ENCODE measurements around the gene CCNT2.
"Not testable (repeated sequence)": the region's sequence is repeated elsewhere in the genome, so short reads cannot be mapped to it uniquely, and the experiment has no call there.

Gene CCNT2

DNA sequence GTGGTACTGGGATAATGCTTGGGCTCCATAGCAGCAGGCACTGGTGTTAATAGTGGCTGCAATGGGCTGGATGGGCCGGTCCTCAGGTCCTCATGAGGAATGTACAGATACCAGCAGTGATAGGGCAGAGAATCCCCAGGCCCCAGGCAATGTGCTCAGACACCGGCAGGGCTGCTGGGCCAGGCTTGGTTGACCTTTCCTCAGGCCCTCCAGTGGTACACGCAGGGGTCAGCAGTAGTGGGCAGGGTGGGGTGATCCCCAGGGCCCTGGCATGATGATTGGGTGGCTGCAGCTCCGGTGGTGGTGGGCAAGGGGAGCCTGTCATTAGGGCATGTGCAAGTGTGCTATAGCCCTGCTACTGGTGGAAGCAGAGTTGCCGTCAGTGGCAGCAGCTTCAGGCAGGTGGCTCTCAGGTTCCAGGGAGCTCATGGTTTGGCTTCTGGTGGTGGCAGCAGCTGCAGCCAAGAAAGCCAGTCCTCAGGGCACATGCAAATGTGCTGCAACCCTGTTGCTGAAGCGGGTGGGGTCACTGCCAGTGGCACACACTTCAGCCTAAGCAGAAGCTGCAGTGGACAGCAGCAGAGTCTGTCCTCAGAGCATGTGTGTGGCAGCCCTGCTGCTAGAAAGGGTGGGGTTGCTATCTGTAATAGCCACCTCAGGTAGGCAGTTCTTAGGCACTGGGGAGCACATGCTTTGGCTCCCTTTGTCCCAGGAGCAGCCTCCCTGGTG, 56.8 kb downstream of the CCNT2 start:
- no peak for DNase-seq (ENCODE audit: low spot score)

GRCh38 chr2:134976074-134976702, 57.6 kb downstream of the CCNT2 start:
- DNase-seq (ENCODE audit: low spot score), result no peak

GRCh38 chr2:134977104-134977503, 58.5 kb downstream of the CCNT2 start:
- DNase-seq (ENCODE audit: low spot score), result not testable (repeated sequence)

- no peak for DNase-seq (ENCODE audit: low spot score)
Measured at GRCh38 chr2:134979221-134979620, 60.6 kb downstream of the CCNT2 start.

DNA sequence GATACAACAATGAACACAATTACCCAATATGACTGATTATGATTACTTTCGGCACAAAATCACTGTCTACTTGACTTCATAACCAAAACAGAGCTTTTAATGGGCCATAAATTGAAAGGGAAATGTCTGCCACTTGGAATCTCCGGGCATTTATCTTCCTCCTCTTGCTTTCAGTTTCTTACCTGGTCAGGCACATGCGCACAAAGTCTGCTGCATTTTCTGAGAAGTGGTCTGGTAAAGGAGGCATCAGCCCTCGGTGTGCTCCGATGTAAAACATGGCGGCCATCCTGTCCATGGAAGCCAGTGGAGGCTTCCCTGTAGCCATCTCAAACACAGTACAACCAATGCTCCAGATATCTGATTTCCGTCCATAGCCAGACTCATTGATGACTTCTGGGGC, 62.0 kb downstream of the CCNT2 start:
- DNase-seq (ENCODE audit: low spot score), result no peak

DNA sequence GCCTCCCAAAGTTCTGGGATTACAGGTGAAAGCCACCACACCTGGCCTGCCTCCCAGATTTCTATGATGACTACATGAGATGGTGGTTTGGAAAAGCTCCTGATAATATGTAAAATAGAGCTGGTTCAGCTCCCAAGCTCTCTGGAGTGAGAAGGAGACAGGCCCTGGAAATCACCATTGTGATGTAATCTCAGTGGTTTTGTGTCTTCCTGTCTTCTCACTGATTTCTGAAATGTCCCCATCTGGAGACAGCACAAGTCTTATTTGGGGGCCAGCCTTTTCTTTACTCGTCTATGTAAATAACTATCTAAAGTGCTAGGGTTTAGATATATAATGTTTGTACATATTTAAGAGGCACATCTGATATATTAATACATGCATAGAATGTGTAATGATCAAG, 64.0 kb downstream of the CCNT2 start:
- DNase-seq (ENCODE audit: low spot score), result no peak

DNA sequence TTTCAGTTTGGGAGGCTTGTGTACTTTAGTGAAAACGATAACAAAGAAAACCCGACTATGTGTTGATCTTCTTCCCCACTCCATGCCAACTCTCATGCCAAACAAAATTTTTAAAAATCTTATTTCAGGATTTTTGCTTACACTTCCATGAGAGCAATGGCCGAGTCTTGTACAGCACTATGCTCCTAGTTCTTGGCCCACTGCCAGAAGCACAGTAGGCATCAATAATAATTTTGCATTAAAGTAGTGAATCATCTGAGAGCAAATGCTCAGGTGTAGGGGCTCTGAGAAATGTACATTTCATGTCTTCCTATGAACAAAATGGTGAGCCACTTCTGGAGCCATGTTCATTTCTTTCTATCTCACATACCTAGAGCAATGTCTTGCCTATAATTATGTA, 66.4 kb downstream of the CCNT2 start:
- no peak for DNase-seq (ENCODE audit: low spot score)

- DNase-seq (ENCODE audit: low spot score), result peak; percentile 26
Measured at GRCh38 chr2:134988994-134989605, 70.5 kb downstream of the CCNT2 start.

- DNase-seq (ENCODE audit: low spot score), result no peak
Measured at GRCh38 chr2:134999521-134999920, 80.9 kb downstream of the CCNT2 start.

DNA sequence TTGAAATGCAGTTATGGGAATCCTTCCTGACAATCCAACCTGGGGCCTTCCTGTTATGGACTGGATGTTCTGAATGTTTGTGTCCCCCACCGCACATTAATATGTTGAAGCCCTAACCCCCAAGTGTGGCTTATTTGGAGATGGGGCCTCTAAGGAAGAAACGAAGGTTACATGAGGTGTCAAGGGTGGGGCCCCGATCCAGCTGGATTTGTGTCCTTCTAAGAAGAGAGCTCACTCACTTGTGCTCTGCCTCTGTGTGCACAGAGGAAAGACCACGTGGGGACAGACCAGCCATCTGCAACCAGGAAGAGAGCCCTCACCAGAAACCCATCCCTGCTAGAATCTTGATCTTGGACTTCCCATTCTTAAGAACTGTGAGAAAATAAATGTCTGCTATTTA, 84.2 kb downstream of the CCNT2 start:
- no peak for DNase-seq (ENCODE audit: low spot score)

- DNase-seq (ENCODE audit: low spot score), result peak; percentile 87
Measured at GRCh38 chr2:135004005-135004746, 85.6 kb downstream of the CCNT2 start.

DNA sequence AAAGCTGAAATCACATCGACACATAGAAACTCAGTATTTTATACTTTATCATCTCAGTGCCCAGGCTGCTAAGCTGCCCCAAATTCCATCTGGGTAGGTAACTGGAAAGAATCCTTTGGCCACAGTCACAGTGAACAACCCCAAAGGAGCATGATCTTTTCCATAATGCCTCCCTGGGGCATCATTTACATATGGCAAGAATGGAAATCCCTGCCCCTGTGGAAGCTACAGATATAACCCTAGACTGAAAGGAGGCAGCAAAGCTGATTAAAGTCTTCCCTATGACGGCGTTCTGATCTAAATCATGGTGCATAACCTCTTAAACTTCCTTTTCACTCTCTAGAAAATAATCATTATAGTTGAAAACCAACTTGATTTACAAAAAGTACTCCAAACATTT, 87.1 kb downstream of the CCNT2 start:
- peak; percentile 52 for DNase-seq (ENCODE audit: low spot score)

Data from D341Med (cell line).